Activated CD4-positive, alpha-beta T cell treated with anti-CD3 and anti-CD28 coated beads, Interleukin-2, amount 50 U/mL, for 4 hours (primary cell): ENCODE data around the gene CMTM8.
"Not testable (repeated sequence)": the region's sequence is repeated elsewhere in the genome, so short reads cannot be mapped to it uniquely, and the experiment has no call there.

Experiments
- DNase-seq, 2 experiments: peaks; one replicate each; pipeline ENCODE4 v3.0.0-alpha.2; 2020

Gene CMTM8

GRCh38 chr3:32238453-32239306 is at the start of gene CMTM8:
Gene CMTM8 (plus strand): TSS chr3:32238680. CDS start chr3:32238973, 293 bp downstream.
- peak; percentile 54 to 66 for DNase-seq

- no peak for DNase-seq
These were observed 48.8 kb upstream of the CMTM8 start for GRCh38 chr3:32189693-32190092.

- not testable (repeated sequence) for DNase-seq
These were observed 47.9 kb upstream of the CMTM8 start for GRCh38 chr3:32190556-32190955.

GRCh38 chr3:32193101-32193500 is 45.4 kb upstream of the CMTM8 start:
- no peak for DNase-seq

GRCh38 chr3:32194653-32195052 is 43.8 kb upstream of the CMTM8 start:
- no peak for DNase-seq

GRCh38 chr3:32195995-32196540 is 42.4 kb upstream of the CMTM8 start:
- DNase-seq, result no peak

- no peak for DNase-seq
These were observed 40.5 kb upstream of the CMTM8 start for GRCh38 chr3:32197991-32198390.

GRCh38 chr3:32198714-32199113 is 39.8 kb upstream of the CMTM8 start:
- DNase-seq, result no peak

- no peak for DNase-seq
These were observed 38.0 kb upstream of the CMTM8 start for GRCh38 chr3:32200490-32200889.

- no peak for DNase-seq
These were observed 37.3 kb upstream of the CMTM8 start for GRCh38 chr3:32200992-32201758.

- no peak for DNase-seq
These were observed 36.0 kb upstream of the CMTM8 start for GRCh38 chr3:32202496-32202895.

GRCh38 chr3:32203854-32204253 is 34.6 kb upstream of the CMTM8 start:
- no peak for DNase-seq

- DNase-seq, result no peak
These were observed 30.0 kb upstream of the CMTM8 start for GRCh38 chr3:32208447-32208846.

- no peak for DNase-seq
These were observed 23.3 kb upstream of the CMTM8 start for GRCh38 chr3:32215185-32215584.

- no peak for DNase-seq
These were observed 22.2 kb upstream of the CMTM8 start for GRCh38 chr3:32216172-32216783.

- no peak for DNase-seq
These were observed 21.1 kb upstream of the CMTM8 start for GRCh38 chr3:32217339-32217738.

GRCh38 chr3:32219537-32219936 is 18.9 kb upstream of the CMTM8 start:
- DNase-seq, result no peak

GRCh38 chr3:32220006-32220405 is 18.5 kb upstream of the CMTM8 start:
- DNase-seq, result no peak

- no peak for DNase-seq
These were observed 15.5 kb upstream of the CMTM8 start for GRCh38 chr3:32222950-32223349.

GRCh38 chr3:32224016-32224516 is 14.4 kb upstream of the CMTM8 start:
- DNase-seq, result no peak

GRCh38 chr3:32226875-32227500 is 11.5 kb upstream of the CMTM8 start:
- no peak for DNase-seq

GRCh38 chr3:32228743-32229142 is 9.7 kb upstream of the CMTM8 start:
- DNase-seq, result not testable (repeated sequence)

- DNase-seq, result no peak
These were observed 8.9 kb upstream of the CMTM8 start for GRCh38 chr3:32229565-32229964.
